ENCODE results near the gene COL2A1. TPM values are rescaled to one million over a fixed set of nuclear protein-coding genes. Genes with fewer than 3 reads are reported as not detected.

COL2A1 gene
- total RNA-seq, 1 experiment from 2014 or later = 10.8 TPM

- no peaks in the 10 kb centered on the region for H3K79me1 ChIP-seq (ENCODE audit: insufficient read depth, low read depth, low read length, poor library complexity, severe bottlenecking)
- no CpG with 5 or more reads among the region's 12 CpGs for whole genome bisulfite sequencing (ENCODE audit: extremely low coverage, insufficient read length, low lambda C conversion rate)
- no peak overlapping the region for H4K91ac ChIP-seq (ENCODE audit: insufficient read length, low read depth, low read length)
- H3K9me3 Mint-ChIP-seq = no peaks in the 10 kb centered on the region; a peak in 1 of 5 replicates
- H4K20me1 ChIP-seq (ENCODE audit: control insufficient read depth, insufficient read depth, insufficient read length) = peaks cover 2% of the 10 kb centered on the region
- H2BK20ac ChIP-seq (ENCODE audit: low read depth, low read length, poor library complexity, severe bottlenecking) = no peak overlapping the region
- no peak overlapping the region for H3K14ac ChIP-seq (ENCODE audit: insufficient read depth, low read length)
- no peak overlapping the region for H2AK5ac ChIP-seq (ENCODE audit: insufficient read length, low read length)
- no peak overlapping the region for H2BK5ac ChIP-seq (ENCODE audit: insufficient read length, low read length)
- H3K4me3 Mint-ChIP-seq = no peak overlapping the region
- peaks cover 57% of the 10 kb centered on the region for H3K27me3 ChIP-seq (ENCODE audit: insufficient read depth, low read length)
- no peaks in the 10 kb centered on the region for H3K79me2 ChIP-seq (ENCODE audit: insufficient read depth, low read length)
- no peak overlapping the region for H3T11ph ChIP-seq (ENCODE audit: low read length)
- H3K18ac ChIP-seq (ENCODE audit: insufficient read length, low read depth, low read length) = no peak overlapping the region
- H3K4me1 Mint-ChIP-seq = peaks cover 18 to 22% of the 10 kb centered on the region in 2 experiments
- H3K23ac ChIP-seq (ENCODE audit: insufficient read length, low read depth, low read length) = no peak overlapping the region
- H3K23me2 ChIP-seq (ENCODE audit: insufficient read length, low read depth, low read length, poor library complexity, severe bottlenecking) = no peaks in the 10 kb centered on the region
- TF ChIP-seq CTCF (conservative IDR thresholded peaks at IDR 0.05) = peak; percentile 45
- H3K4ac ChIP-seq (ENCODE audit: low read depth, low read length) = no peak overlapping the region
- no peak overlapping the region for H3K56ac ChIP-seq (ENCODE audit: insufficient read length, low read depth, low read length)
- no peak overlapping the region for H4K5ac ChIP-seq (ENCODE audit: insufficient read length, low read depth, low read length)
- no peak overlapping the region for H2BK15ac ChIP-seq (ENCODE audit: low read depth, low read length)
- no peak overlapping the region for H3K27ac Mint-ChIP-seq
- H2AFZ ChIP-seq (ENCODE audit: low read length) = no peak overlapping the region
- H2BK120ac ChIP-seq (ENCODE audit: low read depth, low read length, poor library complexity, severe bottlenecking) = no peak overlapping the region
- H3K4me1 ChIP-seq (ENCODE audit: insufficient read depth, low read length) = no peaks in the 10 kb centered on the region; the same call in 1 of the 2 replicates
- H3K27me3 Mint-ChIP-seq (ENCODE audit: low read depth) = peaks cover 99% of the 10 kb centered on the region
- H3K4me2 ChIP-seq (ENCODE audit: insufficient read depth, insufficient read length, low read length) = no peak overlapping the region
- H2BK12ac ChIP-seq (ENCODE audit: insufficient read length, low read depth, low read length) = no peak overlapping the region
- no peak overlapping the region for H4K8ac ChIP-seq (replicated peaks; ENCODE audit: insufficient read length, low read depth, low read length)
- no peak overlapping the region for H3K27ac ChIP-seq (ENCODE audit: insufficient read length, low read depth, low read length)
- no peaks in the 10 kb centered on the region; a peak in 2 of 7 replicates for H3K36me3 Mint-ChIP-seq (ENCODE audit: insufficient read depth in 1 of 3, low read depth in 3 of 3)
- no peaks in the 10 kb centered on the region for H3K9me3 ChIP-seq (ENCODE audit: control insufficient read depth, low read depth, low read length)
- peak; percentile 64 for DNase-seq
- H3K9ac ChIP-seq (ENCODE audit: extremely low read depth, insufficient read length, low read length) = no peak overlapping the region
Measured at GRCh38 chr12:48031135-48031960, 27.1 kb upstream of the COL2A1 start.

Data from H9 (cell line).